Endothelial cell (in vitro differentiated cells): ENCODE measurements around the gene SPDEF. TPM values are rescaled to one million over a fixed set of nuclear protein-coding genes. Genes with fewer than 3 reads are reported as not detected.

Experiments used
- DNase-seq: peaks from one replicate; pipeline ENCODE4 v3.0.0; 2021; ENCODE audit warnings: low spot score
- H3K27ac Mint-ChIP-seq: one replicate; pipeline ENCODE4 v1.8.0; 2021; ENCODE audit warnings: mixed read lengths, inconsistent platforms; ENCODE audit not compliant: unreplicated experiment
- H3K27me3 Mint-ChIP-seq: one replicate; pipeline ENCODE4 v1.8.0; 2021; ENCODE audit warnings: mild to moderate bottlenecking, moderate library complexity, mixed read lengths, inconsistent platforms; ENCODE audit not compliant: unreplicated experiment
- H3K36me3 Mint-ChIP-seq: one replicate; pipeline ENCODE4 v1.8.0; 2021; ENCODE audit warnings: mild to moderate bottlenecking, low read depth, mixed read lengths, inconsistent platforms; ENCODE audit not compliant: unreplicated experiment
- H3K4me1 Mint-ChIP-seq: one replicate; pipeline ENCODE4 v1.8.0; 2021; ENCODE audit warnings: mild to moderate bottlenecking, mixed read lengths, inconsistent platforms; ENCODE audit not compliant: unreplicated experiment
- H3K4me3 Mint-ChIP-seq: one replicate; pipeline ENCODE4 v1.8.0; 2021; ENCODE audit warnings: mild to moderate bottlenecking, mixed read lengths, inconsistent platforms; ENCODE audit not compliant: unreplicated experiment
- H3K9me3 Mint-ChIP-seq: one replicate; pipeline ENCODE4 v1.8.0; 2021; ENCODE audit warnings: mixed read lengths, inconsistent platforms; ENCODE audit not compliant: unreplicated experiment
- CTCF ChIP-seq: fragments of 200-600 bp; sonication (generic); IDR thresholded peaks from one replicate; pipeline ENCODE4 v1.5.0; 2021; ENCODE audit warnings: antibody characterized with exemption; ENCODE audit not compliant: unreplicated experiment
- total RNA-seq: library from RNA; stranded (reverse); fragmentation: NEBNext Ultra II Directional; extraction: Animal tissue kit (Norgen Biotek cat#: 25700); gene quantifications from one replicate; pipeline ENCODE4 v1.2.1, GENCODE V29; 2021; ENCODE audit not compliant: unreplicated experiment

The SPDEF gene
- total RNA-seq, 1 donor from 2014 or later, result not detected

GRCh38 chr6:34540222-34540621 is 15.9 kb downstream of the SPDEF start:
- H3K27ac Mint-ChIP-seq, result no peak overlapping the region
- TF ChIP-seq CTCF, result no peak
- peaks cover 3% of the 10 kb centered on the region for H3K27me3 Mint-ChIP-seq
- no peaks in the 10 kb centered on the region for H3K9me3 Mint-ChIP-seq
- H3K4me3 Mint-ChIP-seq, result no peak overlapping the region
- no peak for DNase-seq
- H3K4me1 Mint-ChIP-seq, result no peaks in the 10 kb centered on the region
- H3K36me3 Mint-ChIP-seq, result no peaks in the 10 kb centered on the region

GRCh38 chr6:34539181-34539580 is 16.9 kb downstream of the SPDEF start:
- H3K4me1 Mint-ChIP-seq, result no peaks in the 10 kb centered on the region
- no peak for DNase-seq
- no peak overlapping the region for H3K27ac Mint-ChIP-seq
- H3K27me3 Mint-ChIP-seq, result peaks cover 3% of the 10 kb centered on the region
- H3K36me3 Mint-ChIP-seq, result no peaks in the 10 kb centered on the region
- TF ChIP-seq CTCF, result no peak
- H3K9me3 Mint-ChIP-seq, result no peaks in the 10 kb centered on the region
- no peak overlapping the region for H3K4me3 Mint-ChIP-seq

- H3K4me3 Mint-ChIP-seq, result no peak overlapping the region
- no peaks in the 10 kb centered on the region for H3K4me1 Mint-ChIP-seq
- DNase-seq, result no peak
- no peak for TF ChIP-seq CTCF
- H3K36me3 Mint-ChIP-seq, result no peaks in the 10 kb centered on the region
- no peak overlapping the region for H3K27ac Mint-ChIP-seq
- peaks cover 3% of the 10 kb centered on the region for H3K27me3 Mint-ChIP-seq
- no peaks in the 10 kb centered on the region for H3K9me3 Mint-ChIP-seq
Measured at GRCh38 chr6:34538581-34538980, 17.5 kb downstream of the SPDEF start.

- Mint-ChIP-seq H3K27me3 (peaks cover 5% of the 10 kb centered on the region), H3K4me1 (no peaks in the 10 kb centered on the region), H3K27ac (no peak overlapping the region), H3K4me3 (no peak overlapping the region), H3K36me3 (no peaks in the 10 kb centered on the region), H3K9me3 (no peaks in the 10 kb centered on the region)
- TF ChIP-seq CTCF, result no peak
- DNase-seq, result no peak
Measured at GRCh38 chr6:34537922-34538550, 18.1 kb downstream of the SPDEF start.

- no peak for TF ChIP-seq CTCF
- H3K9me3 Mint-ChIP-seq, result no peaks in the 10 kb centered on the region
- no peak for DNase-seq
- no peak overlapping the region for H3K4me3 Mint-ChIP-seq
- H3K36me3 Mint-ChIP-seq, result no peaks in the 10 kb centered on the region
- H3K27me3 Mint-ChIP-seq, result peaks cover 5% of the 10 kb centered on the region
- no peaks in the 10 kb centered on the region for H3K4me1 Mint-ChIP-seq
- H3K27ac Mint-ChIP-seq, result no peak overlapping the region
Measured at GRCh38 chr6:34536959-34537848, 18.9 kb downstream of the SPDEF start.
